Epithelial cell of esophagus (primary cell): ENCODE data around the gene CEP192.

ENCODE experiments used
- DNase-seq: peaks from one replicate; pipeline ENCODE4 v3.0.0; 2010; ENCODE audit warnings: low read depth
- H3K4me3 ChIP-seq: 2 replicates; pipeline ENCODE4 v1.5.1; 2011; ENCODE audit warnings: mild to moderate bottlenecking, low read length, control low read depth
- CTCF ChIP-seq: IDR thresholded peaks from 2 replicates; pipeline ENCODE4 v1.5.1; 2011; ENCODE audit warnings: low read depth, mild to moderate bottlenecking, low read length, control low read depth, inconsistent platforms; ENCODE audit not compliant: insufficient read depth; ENCODE audit errors: missing control alignments

Gene CEP192

GRCh38 chr18:13028869-13029268 lies 37.7 kb downstream of the CEP192 start:
- no peak for DNase-seq
- no peak for TF ChIP-seq CTCF
- H3K4me3 ChIP-seq: no peak overlapping the region

- no peak overlapping the region for H3K4me3 ChIP-seq
- DNase-seq: no peak
- TF ChIP-seq CTCF: no peak
These were observed 41.0 kb downstream of the CEP192 start for GRCh38 chr18:13032173-13032572.

GRCh38 chr18:13035249-13035914 lies 44.2 kb downstream of the CEP192 start:
- H3K4me3 ChIP-seq: no peak overlapping the region
- DNase-seq: no peak
- no peak for TF ChIP-seq CTCF

- DNase-seq: peak; percentile 29
- TF ChIP-seq CTCF: no peak
- no peak overlapping the region for H3K4me3 ChIP-seq
These were observed 45.6 kb downstream of the CEP192 start for GRCh38 chr18:13036622-13037320.

GRCh38 chr18:13039806-13040205 lies 48.6 kb downstream of the CEP192 start:
- DNase-seq: no peak
- H3K4me3 ChIP-seq: no peak overlapping the region
- no peak for TF ChIP-seq CTCF

GRCh38 chr18:13043066-13043465 lies 51.9 kb downstream of the CEP192 start:
- TF ChIP-seq CTCF: no peak
- DNase-seq: no peak
- H3K4me3 ChIP-seq: no peak overlapping the region
